WTC11 (cell line): Measurements from ENCODE around the gene OBSCN.

ENCODE experiments used
- JAZF1 ChIP-seq: fragments of 250-450 bp; sonication (Bioruptor Pico); IDR thresholded peaks from 2 replicates; pipeline ENCODE4 v1.9.0; 2021; ENCODE audit warnings: moderate library complexity, mild to moderate bottlenecking, inconsistent platforms
- JUN ChIP-seq: sonication (generic); formaldehyde crosslinking; IDR thresholded peaks from 2 replicates; pipeline ENCODE4 v1.8.0; 2023; ENCODE audit warnings: mild to moderate bottlenecking, missing genetic modification reagents
- NFE2L1 ChIP-seq: sonication (generic); formaldehyde crosslinking; IDR thresholded peaks from 2 replicates; pipeline ENCODE4 v1.8.1; 2023; ENCODE audit warnings: missing genetic modification reagents
- RELA ChIP-seq: sonication (generic); formaldehyde crosslinking; IDR thresholded peaks from 2 replicates; pipeline ENCODE4 v1.8.1; 2022; ENCODE audit warnings: missing genetic modification reagents, mild to moderate bottlenecking, borderline replicate concordance
- RORB ChIP-seq: fragments of 250-450 bp; sonication (Bioruptor Pico); IDR thresholded peaks from 2 replicates; pipeline ENCODE4 v1.9.0; 2021; ENCODE audit warnings: mild to moderate bottlenecking
- SP1 ChIP-seq: sonication (generic); formaldehyde crosslinking; conservative IDR thresholded peaks from 2 replicates; pipeline ENCODE4 v1.8.1; 2022; ENCODE audit warnings: missing genetic modification reagents
- ZNF263 ChIP-seq: sonication (generic); formaldehyde crosslinking; IDR thresholded peaks from 2 replicates; pipeline ENCODE4 v1.8.1; 2022; ENCODE audit warnings: low read depth, mild to moderate bottlenecking, moderate library complexity, missing genetic modification reagents
- ZNF396 ChIP-seq: fragments of 250-450 bp; sonication (Bioruptor Pico); IDR thresholded peaks from 2 replicates; pipeline ENCODE4 v1.8.0; 2021; ENCODE audit warnings: mild to moderate bottlenecking, moderate library complexity, borderline replicate concordance
- TF ChIP-seq, protein P1 (sequence below): fragments of 200-600 bp; IDR thresholded peaks from 2 replicates; pipeline ENCODE4 v1.8.0; 2022; ENCODE audit warnings: antibody characterized with exemption
- TF ChIP-seq, protein P2 (sequence below): fragments of 250-450 bp; sonication (Bioruptor Pico); IDR thresholded peaks from 2 replicates; pipeline ENCODE4 v1.9.0; 2021; ENCODE audit warnings: mild to moderate bottlenecking, borderline replicate concordance
- TF ChIP-seq, protein P3 (sequence below): sonication (generic); formaldehyde crosslinking; conservative IDR thresholded peaks from 2 replicates; pipeline ENCODE4 v1.8.1; 2023; ENCODE audit warnings: mild to moderate bottlenecking, low read depth, missing genetic modification reagents, moderate library complexity
- TF ChIP-seq, protein P4 (sequence below): sonication (generic); formaldehyde crosslinking; IDR thresholded peaks from 2 replicates; pipeline ENCODE4 v1.8.1; 2022; ENCODE audit warnings: low read depth, missing genetic modification reagents, borderline replicate concordance

DNA sequence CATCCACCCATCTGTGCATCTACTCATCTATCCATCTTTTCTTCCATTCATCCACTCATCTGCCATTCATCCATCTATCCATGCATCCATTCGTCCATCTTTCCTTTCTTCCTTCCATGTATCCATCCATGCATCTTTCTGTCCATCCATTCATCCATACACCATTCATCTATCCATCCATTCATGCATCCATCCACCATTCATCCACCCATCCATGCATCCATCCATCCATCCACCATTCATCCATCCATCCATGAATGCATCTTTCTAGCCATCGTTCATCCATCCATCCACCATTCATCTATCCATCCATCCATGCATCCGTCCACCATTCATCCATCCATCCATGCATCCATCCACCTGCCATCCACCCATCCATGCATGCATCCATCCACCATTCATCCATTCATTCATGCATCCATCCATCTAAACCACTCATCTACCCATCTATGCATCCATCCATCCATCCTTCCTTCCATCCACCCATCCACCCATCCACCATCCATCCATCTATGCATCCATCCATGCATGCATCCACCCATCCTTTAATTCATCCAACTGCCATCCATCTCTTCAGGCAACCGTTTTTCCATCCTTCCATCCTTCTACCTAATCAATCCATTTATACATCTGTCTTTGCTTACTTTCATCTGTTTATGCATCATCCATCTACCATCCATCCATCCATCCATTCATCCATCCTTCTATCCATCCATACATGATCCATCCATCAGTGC is 111.7 kb downstream of the OBSCN start:
- TF ChIP-seq, protein P1, sequence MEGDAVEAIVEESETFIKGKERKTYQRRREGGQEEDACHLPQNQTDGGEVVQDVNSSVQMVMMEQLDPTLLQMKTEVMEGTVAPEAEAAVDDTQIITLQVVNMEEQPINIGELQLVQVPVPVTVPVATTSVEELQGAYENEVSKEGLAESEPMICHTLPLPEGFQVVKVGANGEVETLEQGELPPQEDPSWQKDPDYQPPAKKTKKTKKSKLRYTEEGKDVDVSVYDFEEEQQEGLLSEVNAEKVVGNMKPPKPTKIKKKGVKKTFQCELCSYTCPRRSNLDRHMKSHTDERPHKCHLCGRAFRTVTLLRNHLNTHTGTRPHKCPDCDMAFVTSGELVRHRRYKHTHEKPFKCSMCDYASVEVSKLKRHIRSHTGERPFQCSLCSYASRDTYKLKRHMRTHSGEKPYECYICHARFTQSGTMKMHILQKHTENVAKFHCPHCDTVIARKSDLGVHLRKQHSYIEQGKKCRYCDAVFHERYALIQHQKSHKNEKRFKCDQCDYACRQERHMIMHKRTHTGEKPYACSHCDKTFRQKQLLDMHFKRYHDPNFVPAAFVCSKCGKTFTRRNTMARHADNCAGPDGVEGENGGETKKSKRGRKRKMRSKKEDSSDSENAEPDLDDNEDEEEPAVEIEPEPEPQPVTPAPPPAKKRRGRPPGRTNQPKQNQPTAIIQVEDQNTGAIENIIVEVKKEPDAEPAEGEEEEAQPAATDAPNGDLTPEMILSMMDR: no peak
- TF ChIP-seq NFE2L1 (no peak), JAZF1 (CRISPR knock-in tag) (no peak), ZNF263 (CRISPR knock-in tag) (no peak), ZNF396 (CRISPR knock-in tag) (no peak), SP1 (CRISPR knock-in tag) (no peak), RORB (CRISPR knock-in tag) (no peak), JUN (no peak), RELA (CRISPR knock-in tag) (no peak)
- TF ChIP-seq, protein P2, sequence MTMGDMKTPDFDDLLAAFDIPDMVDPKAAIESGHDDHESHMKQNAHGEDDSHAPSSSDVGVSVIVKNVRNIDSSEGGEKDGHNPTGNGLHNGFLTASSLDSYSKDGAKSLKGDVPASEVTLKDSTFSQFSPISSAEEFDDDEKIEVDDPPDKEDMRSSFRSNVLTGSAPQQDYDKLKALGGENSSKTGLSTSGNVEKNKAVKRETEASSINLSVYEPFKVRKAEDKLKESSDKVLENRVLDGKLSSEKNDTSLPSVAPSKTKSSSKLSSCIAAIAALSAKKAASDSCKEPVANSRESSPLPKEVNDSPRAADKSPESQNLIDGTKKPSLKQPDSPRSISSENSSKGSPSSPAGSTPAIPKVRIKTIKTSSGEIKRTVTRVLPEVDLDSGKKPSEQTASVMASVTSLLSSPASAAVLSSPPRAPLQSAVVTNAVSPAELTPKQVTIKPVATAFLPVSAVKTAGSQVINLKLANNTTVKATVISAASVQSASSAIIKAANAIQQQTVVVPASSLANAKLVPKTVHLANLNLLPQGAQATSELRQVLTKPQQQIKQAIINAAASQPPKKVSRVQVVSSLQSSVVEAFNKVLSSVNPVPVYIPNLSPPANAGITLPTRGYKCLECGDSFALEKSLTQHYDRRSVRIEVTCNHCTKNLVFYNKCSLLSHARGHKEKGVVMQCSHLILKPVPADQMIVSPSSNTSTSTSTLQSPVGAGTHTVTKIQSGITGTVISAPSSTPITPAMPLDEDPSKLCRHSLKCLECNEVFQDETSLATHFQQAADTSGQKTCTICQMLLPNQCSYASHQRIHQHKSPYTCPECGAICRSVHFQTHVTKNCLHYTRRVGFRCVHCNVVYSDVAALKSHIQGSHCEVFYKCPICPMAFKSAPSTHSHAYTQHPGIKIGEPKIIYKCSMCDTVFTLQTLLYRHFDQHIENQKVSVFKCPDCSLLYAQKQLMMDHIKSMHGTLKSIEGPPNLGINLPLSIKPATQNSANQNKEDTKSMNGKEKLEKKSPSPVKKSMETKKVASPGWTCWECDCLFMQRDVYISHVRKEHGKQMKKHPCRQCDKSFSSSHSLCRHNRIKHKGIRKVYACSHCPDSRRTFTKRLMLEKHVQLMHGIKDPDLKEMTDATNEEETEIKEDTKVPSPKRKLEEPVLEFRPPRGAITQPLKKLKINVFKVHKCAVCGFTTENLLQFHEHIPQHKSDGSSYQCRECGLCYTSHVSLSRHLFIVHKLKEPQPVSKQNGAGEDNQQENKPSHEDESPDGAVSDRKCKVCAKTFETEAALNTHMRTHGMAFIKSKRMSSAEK (CRISPR knock-in tag): no peak
- TF ChIP-seq, protein P3, sequence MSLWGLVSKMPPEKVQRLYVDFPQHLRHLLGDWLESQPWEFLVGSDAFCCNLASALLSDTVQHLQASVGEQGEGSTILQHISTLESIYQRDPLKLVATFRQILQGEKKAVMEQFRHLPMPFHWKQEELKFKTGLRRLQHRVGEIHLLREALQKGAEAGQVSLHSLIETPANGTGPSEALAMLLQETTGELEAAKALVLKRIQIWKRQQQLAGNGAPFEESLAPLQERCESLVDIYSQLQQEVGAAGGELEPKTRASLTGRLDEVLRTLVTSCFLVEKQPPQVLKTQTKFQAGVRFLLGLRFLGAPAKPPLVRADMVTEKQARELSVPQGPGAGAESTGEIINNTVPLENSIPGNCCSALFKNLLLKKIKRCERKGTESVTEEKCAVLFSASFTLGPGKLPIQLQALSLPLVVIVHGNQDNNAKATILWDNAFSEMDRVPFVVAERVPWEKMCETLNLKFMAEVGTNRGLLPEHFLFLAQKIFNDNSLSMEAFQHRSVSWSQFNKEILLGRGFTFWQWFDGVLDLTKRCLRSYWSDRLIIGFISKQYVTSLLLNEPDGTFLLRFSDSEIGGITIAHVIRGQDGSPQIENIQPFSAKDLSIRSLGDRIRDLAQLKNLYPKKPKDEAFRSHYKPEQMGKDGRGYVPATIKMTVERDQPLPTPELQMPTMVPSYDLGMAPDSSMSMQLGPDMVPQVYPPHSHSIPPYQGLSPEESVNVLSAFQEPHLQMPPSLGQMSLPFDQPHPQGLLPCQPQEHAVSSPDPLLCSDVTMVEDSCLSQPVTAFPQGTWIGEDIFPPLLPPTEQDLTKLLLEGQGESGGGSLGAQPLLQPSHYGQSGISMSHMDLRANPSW: no peak
- TF ChIP-seq, protein P4, sequence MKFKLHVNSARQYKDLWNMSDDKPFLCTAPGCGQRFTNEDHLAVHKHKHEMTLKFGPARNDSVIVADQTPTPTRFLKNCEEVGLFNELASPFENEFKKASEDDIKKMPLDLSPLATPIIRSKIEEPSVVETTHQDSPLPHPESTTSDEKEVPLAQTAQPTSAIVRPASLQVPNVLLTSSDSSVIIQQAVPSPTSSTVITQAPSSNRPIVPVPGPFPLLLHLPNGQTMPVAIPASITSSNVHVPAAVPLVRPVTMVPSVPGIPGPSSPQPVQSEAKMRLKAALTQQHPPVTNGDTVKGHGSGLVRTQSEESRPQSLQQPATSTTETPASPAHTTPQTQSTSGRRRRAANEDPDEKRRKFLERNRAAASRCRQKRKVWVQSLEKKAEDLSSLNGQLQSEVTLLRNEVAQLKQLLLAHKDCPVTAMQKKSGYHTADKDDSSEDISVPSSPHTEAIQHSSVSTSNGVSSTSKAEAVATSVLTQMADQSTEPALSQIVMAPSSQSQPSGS: no peak
